Hematopoietic multipotent progenitor cell treated with erythropoietin and hydrocortisone succinate and interleukin-3 and kit ligand, for 17 days (in vitro differentiated cells): ENCODE data around the gene GPBAR1.
A peak's percentile ranks its signal among the peaks of the same experiment; 100 is the strongest.
"Not testable (repeated sequence)": the region's sequence is repeated elsewhere in the genome, so short reads cannot be mapped to it uniquely, and the experiment has no call there.

Experiments
- DNase-seq: peaks from one replicate; pipeline ENCODE4 v3.0.0-alpha.2; 2015; ENCODE audit warnings: low spot score

Gene GPBAR1

DNA sequence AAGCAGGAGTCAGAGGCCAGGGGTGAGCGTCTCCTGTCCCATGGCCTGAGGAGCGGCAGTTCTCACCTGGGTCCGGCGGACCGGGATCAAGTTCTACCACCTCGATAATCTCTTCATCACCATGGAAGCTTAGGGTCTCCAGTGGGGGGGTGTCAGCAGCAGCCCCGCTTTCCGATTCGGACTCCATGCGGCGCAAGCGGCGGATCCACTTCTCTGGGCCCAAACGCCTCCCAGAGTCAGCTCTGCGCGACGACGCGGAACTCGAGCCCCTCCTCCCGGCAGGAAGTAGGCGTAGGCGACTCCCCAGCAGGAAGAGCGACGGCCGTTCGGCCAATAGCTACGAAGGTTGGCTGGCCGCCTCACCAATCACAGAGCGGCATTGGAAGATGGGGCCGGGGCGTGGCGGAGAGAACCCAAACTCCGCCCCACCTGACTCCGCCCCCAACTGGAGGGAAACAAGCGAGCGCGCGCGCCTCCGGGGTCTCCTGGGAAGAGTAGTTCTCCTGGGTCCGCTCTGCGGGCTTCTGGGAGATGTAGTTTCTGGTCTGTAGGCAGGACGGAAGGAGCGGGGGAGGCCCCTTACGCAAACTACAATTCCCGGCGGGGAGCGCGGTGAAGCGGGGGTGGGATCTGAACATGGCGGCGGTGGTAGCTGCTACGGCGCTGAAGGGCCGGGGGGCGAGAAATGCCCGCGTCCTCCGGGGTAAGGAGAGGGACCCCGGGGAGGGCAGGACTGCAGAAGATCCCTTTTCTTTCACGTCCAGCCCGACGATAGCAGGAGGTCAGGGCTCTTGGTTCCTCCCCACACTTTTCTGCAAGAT, 9.3 kb downstream of the GPBAR1 start, which contains the start of the genes AAMP and PNKD:
Gene AAMP (minus strand): TSS at position 238 of the 821 bp plus-strand sequence. CDS start 51 bp downstream, at position 187.
Gene PNKD (plus strand): TSS at position 620 of the 821 bp plus-strand sequence. CDS start 17 bp downstream, at position 637.
- DNase-seq = peak; percentile 100

DNA sequence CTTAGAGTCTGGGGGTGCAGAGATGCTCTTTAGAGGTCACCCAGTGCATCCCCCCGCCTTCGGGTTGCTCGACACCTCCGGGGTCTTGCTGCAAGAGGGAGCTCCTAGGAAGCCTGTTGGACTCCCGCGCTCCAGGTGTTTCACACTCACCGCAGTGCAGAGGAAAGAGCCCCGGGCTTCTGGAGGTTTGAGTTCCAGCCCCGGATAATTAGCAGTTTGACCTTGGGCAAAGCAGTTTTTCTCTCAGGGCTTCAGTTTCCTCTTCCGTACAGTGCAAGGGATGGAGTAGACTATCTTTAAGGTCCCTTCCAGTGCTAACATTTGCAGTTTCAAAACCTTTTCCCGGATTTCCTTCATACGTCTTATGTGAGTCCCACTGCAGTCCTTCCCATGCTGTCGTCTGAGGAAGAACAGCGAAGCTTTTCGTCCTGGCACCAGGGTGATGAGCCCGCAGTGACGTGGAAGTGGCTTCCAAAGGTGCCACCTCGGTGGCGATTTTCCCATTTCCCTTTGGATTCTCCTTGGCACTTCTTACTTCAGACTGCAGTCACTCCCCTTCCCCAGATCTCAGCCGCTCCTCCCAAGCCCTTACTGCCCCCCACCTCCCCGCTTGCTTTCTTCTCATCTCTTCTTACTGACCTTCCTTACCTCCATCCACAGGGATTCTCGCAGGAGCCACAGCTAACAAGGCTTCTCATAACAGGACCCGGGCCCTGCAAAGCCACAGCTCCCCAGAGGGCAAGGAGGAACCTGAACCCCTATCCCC, 10.1 kb downstream of the GPBAR1 start:
- peak; percentile 51 for DNase-seq

DNA sequence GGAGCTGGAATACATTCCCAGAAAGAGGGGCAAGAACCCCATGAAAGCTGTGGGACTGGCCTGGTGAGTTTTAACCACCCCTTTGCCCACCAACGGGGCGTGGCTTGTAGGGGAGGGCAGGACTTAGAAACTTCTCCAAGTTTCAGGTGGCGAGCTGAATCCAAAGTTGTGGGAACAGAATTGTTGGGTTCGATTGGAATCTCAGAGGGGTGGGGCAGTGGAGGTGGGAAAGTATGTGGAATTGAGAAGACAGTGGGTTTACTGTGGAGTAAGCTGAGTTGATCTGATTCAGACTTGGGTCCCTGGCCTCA, 10.6 kb downstream of the GPBAR1 start:
- DNase-seq = peak; percentile 40

DNA sequence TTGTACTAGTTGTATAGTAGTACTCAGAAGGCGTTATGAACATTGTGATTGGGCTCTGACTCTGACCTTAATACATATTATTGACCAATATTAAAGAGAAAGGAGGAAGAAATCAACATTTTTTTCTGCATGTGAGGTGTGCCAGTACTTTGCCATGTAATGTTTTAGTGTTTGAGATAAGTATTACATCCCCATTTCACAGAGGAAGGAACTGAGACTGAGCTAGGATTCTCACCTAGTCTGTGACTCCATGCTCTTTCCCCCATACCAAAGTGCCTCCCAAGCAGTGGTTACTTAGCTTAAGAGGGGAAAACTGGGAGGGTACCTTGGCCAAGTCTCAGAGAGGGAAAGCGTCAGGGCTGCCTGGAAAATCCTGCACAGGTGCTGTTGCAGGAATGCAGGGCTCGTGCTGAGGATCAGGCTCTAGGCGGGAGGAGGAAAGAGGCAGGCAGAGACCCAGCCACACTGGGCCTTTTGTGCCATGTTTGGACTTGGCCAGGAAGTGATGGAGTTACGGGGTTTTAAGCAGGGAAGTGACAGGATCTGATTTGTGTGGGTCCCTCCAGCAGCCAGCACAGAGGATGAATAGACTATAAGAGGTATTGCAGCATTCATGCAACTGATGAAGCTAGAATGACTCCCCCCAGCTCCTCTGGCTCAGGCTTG, 11.2 kb downstream of the GPBAR1 start:
- peak; percentile 31 for DNase-seq

GRCh38 chr2:218272531-218273212, 11.9 kb downstream of the GPBAR1 start:
- DNase-seq = peak; percentile 93

DNA sequence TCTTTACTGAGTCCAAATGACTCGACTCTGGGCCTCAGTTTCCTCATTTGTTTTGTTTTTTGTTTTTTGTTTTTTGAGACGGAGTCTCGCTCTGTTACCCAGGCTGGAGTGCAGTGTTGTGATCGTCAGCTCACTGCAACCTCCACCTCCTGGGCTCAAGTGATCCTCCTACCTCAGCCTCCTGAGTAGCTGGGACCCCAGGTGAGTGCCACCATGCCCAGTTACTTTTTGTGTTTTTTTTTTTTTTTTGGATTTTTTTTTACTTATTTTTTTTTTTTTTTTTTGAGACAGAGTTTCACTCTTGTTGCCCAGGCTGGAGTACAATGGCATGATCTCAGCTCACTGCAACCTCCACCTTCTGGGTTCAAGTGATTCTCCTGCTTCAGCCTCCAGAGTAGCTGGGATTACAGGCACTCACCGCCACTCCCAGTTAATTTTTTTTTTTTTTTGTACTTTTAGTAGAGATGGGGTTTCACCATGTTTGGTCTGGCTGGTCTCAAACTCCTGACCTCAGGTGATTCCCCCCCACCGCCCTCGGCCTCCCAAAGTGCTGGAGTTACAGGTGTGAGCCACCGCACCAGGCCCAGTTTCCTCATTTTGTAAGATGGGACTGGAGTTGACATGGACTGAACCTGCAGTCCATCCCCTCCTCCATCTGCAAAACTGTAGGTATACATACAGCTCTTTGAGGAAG, 12.5 kb downstream of the GPBAR1 start:
- DNase-seq = not testable (repeated sequence)

- DNase-seq = no peak
Observed at GRCh38 chr2:218273908-218274249, 13.1 kb downstream of the GPBAR1 start.

- no peak for DNase-seq
Observed at GRCh38 chr2:218274586-218274985, 13.8 kb downstream of the GPBAR1 start.

- DNase-seq = no peak
Observed at GRCh38 chr2:218275371-218276072, 14.7 kb downstream of the GPBAR1 start.

- no peak for DNase-seq
Observed at GRCh38 chr2:218276986-218277755, 16.4 kb downstream of the GPBAR1 start.

- DNase-seq = no peak
Observed at GRCh38 chr2:218277921-218278320, 17.1 kb downstream of the GPBAR1 start.

DNA sequence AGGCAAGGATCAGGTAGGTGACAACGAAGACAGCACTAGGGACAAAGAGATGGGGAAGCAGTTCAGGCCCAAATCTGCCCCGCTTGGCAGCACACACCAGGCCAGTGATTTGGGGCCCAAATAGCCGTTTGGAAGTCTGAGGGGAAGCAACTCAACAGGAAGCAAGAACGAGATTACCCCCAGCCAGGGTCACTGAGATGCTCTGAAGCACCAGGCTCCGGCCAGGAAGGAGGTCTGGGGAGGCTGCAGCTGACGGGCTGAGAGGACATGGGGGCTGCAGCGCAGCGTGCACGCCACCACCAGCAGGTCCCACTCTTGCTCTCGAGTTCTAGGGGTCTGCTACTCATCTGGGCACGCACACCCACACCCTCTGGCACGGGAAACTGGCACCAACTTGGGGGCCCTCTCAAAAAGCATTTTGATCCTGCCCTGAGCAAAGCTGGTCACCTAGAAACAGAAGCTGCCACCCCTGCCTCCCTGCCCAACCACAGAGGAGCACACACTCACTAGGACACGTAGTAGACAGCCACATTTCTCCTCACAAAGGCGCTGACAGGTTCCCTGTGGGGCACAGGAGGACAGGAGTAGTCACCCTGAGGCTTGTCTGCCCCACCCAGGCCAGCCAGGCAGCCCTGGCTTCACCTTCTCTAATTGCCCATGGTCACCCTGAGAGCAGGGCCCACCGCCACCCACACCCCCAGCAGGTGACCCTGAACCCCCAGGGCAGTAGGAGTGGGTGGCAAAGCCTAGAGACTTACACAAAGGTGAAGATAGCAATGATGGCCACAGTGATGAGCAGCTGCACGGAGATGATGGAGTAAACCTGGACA, 17.9 kb downstream of the GPBAR1 start:
- no peak for DNase-seq

GRCh38 chr2:218280260-218280870, 19.6 kb downstream of the GPBAR1 start:
- DNase-seq = no peak

GRCh38 chr2:218281449-218281848, 20.6 kb downstream of the GPBAR1 start:
- DNase-seq = no peak

GRCh38 chr2:218282173-218282991, 21.6 kb downstream of the GPBAR1 start:
- no peak for DNase-seq

DNA sequence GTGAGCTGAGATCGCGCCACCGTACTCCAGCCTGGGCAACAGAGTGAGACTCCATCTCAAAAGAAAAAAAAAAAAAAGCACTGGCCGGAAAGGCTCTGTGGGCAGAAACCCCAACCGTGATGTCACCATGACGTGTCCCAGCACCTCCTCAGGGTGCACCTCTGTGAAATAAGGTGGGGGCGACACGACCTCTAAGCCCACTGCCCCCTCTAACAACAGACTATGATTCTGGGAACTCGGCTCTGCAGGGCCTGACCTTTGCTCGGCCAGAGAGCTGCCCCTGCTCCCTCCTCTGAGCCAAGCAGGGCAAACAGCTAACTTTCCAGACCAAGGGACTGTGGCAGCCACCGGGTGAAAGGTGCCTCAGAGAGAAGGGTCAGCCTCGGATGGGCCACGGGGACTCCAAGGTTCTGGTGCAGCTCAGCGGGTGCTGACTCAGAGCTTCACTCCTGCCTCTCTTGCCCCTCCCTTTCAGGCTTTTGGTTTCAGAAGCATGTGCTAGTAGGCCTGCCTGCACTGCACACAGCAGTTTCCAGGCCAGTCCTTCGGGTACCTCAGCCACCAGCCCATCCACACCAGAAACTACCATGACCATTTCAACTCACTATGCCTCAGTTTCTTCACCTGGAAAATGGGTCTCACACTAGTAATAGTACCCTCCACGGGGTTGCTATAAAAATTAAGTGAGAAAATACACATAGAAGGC, 23.4 kb downstream of the GPBAR1 start:
- DNase-seq = peak; percentile 86

- peak; percentile 77 for DNase-seq
Observed at GRCh38 chr2:218285604-218286003, 24.8 kb downstream of the GPBAR1 start.
